ENCODE measurements around the gene CXCL1.

The CXCL1 gene

DNA sequence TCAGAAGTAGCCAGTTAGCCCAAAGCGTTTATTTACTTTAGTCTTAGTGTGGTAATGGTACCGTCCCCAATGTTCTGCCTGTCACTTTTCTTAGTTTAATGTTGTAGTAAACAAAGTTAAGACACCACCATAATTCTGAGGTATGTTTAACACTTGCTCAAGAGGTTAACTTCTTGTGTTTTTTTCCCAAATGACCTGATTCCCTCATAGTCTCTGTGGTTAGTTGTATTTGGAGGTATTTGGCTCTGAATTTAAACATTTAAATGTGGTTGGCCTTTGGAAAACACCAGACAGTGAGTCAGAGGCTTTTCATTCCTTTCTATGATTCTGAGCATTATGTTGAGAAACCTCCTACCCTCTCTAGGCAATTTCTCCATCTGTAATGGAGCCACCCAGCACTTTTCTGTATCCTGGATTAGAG, 47.9 kb downstream of the CXCL1 start:
- DNase-seq (ENCODE audit: low spot score) = no peak

DNA sequence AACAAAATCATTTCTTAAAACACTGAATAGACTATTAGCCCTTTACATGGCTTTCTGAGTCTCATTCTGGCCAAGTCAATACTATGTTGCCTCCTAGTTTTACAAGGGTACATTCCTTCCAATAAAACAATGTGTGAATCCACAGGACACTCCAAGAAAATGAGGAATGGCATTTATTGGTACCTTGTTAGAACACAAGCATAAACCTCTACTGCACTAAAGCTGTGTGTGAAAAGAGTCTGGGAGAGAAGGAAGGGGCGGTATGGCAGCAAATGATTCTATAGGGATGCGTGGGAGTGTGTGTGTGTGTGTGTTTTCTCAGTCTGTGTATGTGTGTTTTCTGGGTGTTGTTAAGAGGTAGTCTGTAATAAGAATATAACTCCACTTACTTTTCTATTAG, 48.9 kb downstream of the CXCL1 start:
- no peak for DNase-seq (ENCODE audit: low spot score)

DNA sequence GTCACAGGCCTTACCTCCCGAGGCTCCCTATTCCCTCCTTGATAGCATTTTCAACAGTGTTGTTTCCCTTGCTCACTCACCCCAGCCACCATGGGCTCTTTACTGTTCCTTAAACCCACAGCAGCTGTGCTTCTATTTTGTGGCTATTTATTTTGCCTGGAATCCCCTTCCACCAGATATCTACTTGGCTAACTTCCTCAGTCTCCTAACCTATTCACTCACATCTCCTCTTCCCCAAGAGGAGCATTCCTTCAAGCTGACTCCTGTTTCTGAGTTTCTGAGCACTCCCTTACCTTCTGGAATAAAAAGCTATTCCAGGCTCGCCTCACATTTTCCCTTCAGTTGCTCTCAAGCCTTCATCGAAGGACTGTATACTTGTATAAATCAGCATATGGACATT, 50.5 kb downstream of the CXCL1 start:
- no peak for DNase-seq (ENCODE audit: low spot score)
